ENCODE data around the gene ZNF614. TPM values are rescaled to one million over a fixed set of nuclear protein-coding genes. Genes with fewer than 3 reads are reported as not detected.

Gene ZNF614
- total and polyA plus RNA-seq, 2 of the 13 experiments (the other 11 are each of a cell fraction or from before 2014, with no cell fraction given): 13.0 to 22.8 TPM

DNA sequence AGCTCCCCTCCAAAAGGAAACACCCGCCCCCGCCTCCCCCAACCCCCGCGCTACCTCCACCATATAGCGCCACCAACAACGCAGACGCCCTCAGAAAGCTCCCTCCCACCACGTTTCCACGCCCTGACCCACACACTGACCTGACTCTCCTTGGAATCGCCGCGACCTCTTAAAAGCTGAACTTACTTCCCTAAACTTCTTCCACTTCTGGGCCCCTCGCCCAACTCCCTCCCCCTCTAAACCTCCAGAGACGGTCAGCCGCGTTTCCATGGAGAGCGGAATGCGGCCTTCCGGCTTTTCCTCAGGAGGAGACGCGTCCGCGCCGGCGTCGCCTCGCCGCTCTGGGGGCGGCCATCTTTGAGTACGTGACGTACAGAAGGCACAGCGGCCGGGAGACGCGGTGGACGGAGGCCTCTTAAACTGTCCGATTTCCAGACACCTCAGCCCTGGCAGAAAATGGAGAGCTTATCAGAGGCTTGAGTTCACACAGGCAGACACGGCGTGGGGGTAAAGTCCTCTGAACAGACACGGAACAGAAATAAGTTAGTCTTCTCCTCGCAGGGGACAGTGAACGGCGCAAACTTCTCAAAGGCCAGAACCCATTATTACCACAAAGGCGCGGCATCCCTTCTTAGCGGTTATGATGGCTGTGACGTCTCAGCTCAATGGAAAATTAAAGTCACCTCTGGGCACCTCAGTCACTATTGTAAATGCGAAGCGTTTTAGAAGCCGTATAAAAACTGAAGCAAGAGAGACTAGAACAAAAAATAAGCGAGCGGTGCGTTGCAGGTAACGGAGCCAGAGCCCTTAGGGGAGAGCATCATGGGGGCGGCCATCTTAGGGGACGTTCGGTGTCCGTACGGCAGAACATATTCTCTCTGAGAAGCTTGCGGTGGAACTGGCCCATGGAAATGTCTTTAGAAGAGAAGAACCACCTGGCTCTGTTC, 20.6 kb upstream of the ZNF614 start, which contains the start of gene ZNF432 (continued):
- TF ChIP-seq, protein P1, sequence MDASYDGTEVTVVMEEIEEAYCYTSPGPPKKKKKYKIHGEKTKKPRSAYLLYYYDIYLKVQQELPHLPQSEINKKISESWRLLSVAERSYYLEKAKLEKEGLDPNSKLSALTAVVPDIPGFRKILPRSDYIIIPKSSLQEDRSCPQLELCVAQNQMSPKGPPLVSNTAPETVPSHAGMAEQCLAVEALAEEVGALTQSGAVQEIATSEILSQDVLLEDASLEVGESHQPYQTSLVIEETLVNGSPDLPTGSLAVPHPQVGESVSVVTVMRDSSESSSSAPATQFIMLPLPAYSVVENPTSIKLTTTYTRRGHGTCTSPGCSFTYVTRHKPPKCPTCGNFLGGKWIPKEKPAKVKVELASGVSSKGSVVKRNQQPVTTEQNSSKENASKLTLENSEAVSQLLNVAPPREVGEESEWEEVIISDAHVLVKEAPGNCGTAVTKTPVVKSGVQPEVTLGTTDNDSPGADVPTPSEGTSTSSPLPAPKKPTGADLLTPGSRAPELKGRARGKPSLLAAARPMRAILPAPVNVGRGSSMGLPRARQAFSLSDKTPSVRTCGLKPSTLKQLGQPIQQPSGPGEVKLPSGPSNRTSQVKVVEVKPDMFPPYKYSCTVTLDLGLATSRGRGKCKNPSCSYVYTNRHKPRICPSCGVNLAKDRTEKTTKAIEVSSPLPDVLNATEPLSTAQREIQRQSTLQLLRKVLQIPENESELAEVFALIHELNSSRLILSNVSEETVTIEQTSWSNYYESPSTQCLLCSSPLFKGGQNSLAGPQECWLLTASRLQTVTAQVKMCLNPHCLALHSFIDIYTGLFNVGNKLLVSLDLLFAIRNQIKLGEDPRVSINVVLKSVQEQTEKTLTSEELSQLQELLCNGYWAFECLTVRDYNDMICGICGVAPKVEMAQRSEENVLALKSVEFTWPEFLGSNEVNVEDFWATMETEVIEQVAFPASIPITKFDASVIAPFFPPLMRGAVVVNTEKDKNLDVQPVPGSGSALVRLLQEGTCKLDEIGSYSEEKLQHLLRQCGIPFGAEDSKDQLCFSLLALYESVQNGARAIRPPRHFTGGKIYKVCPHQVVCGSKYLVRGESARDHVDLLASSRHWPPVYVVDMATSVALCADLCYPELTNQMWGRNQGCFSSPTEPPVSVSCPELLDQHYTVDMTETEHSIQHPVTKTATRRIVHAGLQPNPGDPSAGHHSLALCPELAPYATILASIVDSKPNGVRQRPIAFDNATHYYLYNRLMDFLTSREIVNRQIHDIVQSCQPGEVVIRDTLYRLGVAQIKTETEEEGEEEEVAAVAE (CRISPR knock-in tag; IDR thresholded peaks at IDR 0.05; ENCODE audit: borderline replicate concordance): peak; percentile 71; the same call in 1 of the 2 replicates
- no peak for TF ChIP-seq ZBTB38 (CRISPR knock-in tag; IDR thresholded peaks at IDR 0.05)
- TF ChIP-seq HDAC2 (CRISPR knock-in tag; IDR thresholded peaks at IDR 0.05): peak; percentile 53; the same call in 1 of the 2 replicates
- TF ChIP-seq, protein P2, sequence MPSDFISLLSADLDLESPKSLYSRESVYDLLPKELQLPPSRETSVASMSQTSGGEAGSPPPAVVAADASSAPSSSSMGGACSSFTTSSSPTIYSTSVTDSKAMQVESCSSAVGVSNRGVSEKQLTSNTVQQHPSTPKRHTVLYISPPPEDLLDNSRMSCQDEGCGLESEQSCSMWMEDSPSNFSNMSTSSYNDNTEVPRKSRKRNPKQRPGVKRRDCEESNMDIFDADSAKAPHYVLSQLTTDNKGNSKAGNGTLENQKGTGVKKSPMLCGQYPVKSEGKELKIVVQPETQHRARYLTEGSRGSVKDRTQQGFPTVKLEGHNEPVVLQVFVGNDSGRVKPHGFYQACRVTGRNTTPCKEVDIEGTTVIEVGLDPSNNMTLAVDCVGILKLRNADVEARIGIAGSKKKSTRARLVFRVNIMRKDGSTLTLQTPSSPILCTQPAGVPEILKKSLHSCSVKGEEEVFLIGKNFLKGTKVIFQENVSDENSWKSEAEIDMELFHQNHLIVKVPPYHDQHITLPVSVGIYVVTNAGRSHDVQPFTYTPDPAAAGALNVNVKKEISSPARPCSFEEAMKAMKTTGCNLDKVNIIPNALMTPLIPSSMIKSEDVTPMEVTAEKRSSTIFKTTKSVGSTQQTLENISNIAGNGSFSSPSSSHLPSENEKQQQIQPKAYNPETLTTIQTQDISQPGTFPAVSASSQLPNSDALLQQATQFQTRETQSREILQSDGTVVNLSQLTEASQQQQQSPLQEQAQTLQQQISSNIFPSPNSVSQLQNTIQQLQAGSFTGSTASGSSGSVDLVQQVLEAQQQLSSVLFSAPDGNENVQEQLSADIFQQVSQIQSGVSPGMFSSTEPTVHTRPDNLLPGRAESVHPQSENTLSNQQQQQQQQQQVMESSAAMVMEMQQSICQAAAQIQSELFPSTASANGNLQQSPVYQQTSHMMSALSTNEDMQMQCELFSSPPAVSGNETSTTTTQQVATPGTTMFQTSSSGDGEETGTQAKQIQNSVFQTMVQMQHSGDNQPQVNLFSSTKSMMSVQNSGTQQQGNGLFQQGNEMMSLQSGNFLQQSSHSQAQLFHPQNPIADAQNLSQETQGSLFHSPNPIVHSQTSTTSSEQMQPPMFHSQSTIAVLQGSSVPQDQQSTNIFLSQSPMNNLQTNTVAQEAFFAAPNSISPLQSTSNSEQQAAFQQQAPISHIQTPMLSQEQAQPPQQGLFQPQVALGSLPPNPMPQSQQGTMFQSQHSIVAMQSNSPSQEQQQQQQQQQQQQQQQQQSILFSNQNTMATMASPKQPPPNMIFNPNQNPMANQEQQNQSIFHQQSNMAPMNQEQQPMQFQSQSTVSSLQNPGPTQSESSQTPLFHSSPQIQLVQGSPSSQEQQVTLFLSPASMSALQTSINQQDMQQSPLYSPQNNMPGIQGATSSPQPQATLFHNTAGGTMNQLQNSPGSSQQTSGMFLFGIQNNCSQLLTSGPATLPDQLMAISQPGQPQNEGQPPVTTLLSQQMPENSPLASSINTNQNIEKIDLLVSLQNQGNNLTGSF (CRISPR knock-in tag; IDR thresholded peaks at IDR 0.05): peak; percentile 25; the same call in 1 of the 2 replicates
- 0 out of 2 replicates have a peak, but pooled peaks have one; percentile 58 for TF ChIP-seq ZNF510 (CRISPR knock-in tag; IDR thresholded peaks at IDR 0.05; ENCODE audit: low read depth)
- peak; percentile 74; the same call in 1 of the 2 replicates for TF ChIP-seq ETV6 (CRISPR knock-in tag; conservative IDR thresholded peaks at IDR 0.05)
- TF ChIP-seq, protein P3, sequence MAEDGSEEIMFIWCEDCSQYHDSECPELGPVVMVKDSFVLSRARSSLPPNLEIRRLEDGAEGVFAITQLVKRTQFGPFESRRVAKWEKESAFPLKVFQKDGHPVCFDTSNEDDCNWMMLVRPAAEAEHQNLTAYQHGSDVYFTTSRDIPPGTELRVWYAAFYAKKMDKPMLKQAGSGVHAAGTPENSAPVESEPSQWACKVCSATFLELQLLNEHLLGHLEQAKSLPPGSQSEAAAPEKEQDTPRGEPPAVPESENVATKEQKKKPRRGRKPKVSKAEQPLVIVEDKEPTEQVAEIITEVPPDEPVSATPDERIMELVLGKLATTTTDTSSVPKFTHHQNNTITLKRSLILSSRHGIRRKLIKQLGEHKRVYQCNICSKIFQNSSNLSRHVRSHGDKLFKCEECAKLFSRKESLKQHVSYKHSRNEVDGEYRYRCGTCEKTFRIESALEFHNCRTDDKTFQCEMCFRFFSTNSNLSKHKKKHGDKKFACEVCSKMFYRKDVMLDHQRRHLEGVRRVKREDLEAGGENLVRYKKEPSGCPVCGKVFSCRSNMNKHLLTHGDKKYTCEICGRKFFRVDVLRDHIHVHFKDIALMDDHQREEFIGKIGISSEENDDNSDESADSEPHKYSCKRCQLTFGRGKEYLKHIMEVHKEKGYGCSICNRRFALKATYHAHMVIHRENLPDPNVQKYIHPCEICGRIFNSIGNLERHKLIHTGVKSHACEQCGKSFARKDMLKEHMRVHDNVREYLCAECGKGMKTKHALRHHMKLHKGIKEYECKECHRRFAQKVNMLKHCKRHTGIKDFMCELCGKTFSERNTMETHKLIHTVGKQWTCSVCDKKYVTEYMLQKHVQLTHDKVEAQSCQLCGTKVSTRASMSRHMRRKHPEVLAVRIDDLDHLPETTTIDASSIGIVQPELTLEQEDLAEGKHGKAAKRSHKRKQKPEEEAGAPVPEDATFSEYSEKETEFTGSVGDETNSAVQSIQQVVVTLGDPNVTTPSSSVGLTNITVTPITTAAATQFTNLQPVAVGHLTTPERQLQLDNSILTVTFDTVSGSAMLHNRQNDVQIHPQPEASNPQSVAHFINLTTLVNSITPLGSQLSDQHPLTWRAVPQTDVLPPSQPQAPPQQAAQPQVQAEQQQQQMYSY (CRISPR knock-in tag; IDR thresholded peaks at IDR 0.05): no peak
- TF ChIP-seq, protein P4, sequence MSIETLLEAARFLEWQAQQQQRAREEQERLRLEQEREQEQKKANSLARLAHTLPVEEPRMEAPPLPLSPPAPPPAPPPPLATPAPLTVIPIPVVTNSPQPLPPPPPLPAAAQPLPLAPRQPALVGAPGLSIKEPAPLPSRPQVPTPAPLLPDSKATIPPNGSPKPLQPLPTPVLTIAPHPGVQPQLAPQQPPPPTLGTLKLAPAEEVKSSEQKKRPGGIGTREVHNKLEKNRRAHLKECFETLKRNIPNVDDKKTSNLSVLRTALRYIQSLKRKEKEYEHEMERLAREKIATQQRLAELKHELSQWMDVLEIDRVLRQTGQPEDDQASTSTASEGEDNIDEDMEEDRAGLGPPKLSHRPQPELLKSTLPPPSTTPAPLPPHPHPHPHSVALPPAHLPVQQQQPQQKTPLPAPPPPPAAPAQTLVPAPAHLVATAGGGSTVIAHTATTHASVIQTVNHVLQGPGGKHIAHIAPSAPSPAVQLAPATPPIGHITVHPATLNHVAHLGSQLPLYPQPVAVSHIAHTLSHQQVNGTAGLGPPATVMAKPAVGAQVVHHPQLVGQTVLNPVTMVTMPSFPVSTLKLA (IDR thresholded peaks at IDR 0.05): peak; percentile 23; the same call in 1 of the 2 replicates
- TF ChIP-seq PHF8 (CRISPR knock-in tag; IDR thresholded peaks at IDR 0.05): peak; percentile 86

Data from HepG2 (cell line).